GM23338 (cell line): Measurements from ENCODE around the gene LRIG1.

Experiments
- POLR2AphosphoS5 ChIP-seq: IDR thresholded peaks from 2 replicates; pipeline ENCODE4 v1.6.1; 2016; ENCODE audit warnings: antibody characterized with exemption, low read depth
- TF ChIP-seq, protein P1 (sequence below), 2 experiments: fragments of 200-600 bp in 1 of 2; sonication (generic) in 1 of 2; conservative IDR thresholded peaks; 2 replicates each; pipeline versions ENCODE4 v1.5.1 to v1.6.1; 2016 to 2017; ENCODE audit warnings: antibody characterized with exemption in 2 of 2, low read depth in 2 of 2, mild to moderate bottlenecking in 2 of 2, moderate library complexity in 1 of 2

DNA sequence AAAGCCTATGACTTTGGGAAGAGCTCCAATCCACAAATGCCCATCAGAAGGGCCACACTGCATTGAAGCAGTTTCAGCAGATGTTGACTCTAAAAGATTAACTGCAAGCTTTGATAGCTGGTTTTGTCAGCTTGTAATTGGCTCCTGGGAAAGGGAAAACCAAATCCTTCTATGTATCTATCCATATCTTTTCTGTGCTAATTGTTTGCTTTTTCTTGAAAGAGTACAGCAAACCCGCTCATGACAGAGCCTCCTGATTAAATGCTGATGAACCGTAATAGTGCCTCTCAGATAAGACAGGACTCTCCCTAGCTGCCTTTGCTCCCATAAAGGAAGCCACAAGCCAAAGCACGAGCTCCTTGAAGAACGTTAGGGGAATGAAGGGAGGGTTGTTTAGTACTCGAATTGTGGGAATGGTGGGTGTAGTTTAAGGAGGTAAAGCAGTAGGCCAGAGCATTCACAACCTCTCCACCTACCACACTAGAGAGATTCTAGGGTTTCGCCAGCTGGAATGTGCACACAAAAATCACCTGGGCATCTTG, 33.6 kb upstream of the LRIG1 start:
- TF ChIP-seq, protein P1, sequence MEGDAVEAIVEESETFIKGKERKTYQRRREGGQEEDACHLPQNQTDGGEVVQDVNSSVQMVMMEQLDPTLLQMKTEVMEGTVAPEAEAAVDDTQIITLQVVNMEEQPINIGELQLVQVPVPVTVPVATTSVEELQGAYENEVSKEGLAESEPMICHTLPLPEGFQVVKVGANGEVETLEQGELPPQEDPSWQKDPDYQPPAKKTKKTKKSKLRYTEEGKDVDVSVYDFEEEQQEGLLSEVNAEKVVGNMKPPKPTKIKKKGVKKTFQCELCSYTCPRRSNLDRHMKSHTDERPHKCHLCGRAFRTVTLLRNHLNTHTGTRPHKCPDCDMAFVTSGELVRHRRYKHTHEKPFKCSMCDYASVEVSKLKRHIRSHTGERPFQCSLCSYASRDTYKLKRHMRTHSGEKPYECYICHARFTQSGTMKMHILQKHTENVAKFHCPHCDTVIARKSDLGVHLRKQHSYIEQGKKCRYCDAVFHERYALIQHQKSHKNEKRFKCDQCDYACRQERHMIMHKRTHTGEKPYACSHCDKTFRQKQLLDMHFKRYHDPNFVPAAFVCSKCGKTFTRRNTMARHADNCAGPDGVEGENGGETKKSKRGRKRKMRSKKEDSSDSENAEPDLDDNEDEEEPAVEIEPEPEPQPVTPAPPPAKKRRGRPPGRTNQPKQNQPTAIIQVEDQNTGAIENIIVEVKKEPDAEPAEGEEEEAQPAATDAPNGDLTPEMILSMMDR (conservative IDR thresholded peaks at IDR 0.05; ENCODE audit: low read depth in 2 of 2) = no peak
- TF ChIP-seq POLR2AphosphoS5 = no peak
